HEK293 (cell line): ENCODE measurements around the gene KCNMA1.
A peak's percentile ranks its signal among the peaks of the same experiment; 100 is the strongest.

Experiments
- CTCF ChIA-PET: fragments of 350-600 bp; formaldehyde crosslinking; extraction: SDS; loops from one replicate; lab custom pipeline; 2021; ENCODE audit warnings: antibody characterized with exemption; lab: Yijun Ruan, JAX
- POLR2A ChIA-PET: fragments of 300-600 bp; formaldehyde crosslinking; extraction: SDS; loops from one replicate; lab custom pipeline; 2020; ENCODE audit warnings: antibody characterized with exemption, inconsistent platforms; lab: Yijun Ruan, JAX
- H3K27ac ChIP-seq: fragments of 200-500 bp; sonication (Bioruptor generic); 2 replicates; pipeline ENCODE4 v1.5.1; 2014; ENCODE audit warnings: low read depth, low read length, control low read depth, inconsistent platforms; ENCODE audit errors: extremely low read depth
- H3K36me3 ChIP-seq, 2 experiments: fragments of 200-500 bp in 1 of 2; sonication (Bioruptor generic) in 1 of 2; 1 replicate in 1 of 2; 2 replicates in 1 of 2; pipeline ENCODE4 v1.5.1; 2014 to 2017; ENCODE audit warnings: inconsistent platforms in 2 of 2, low read length in 2 of 2; ENCODE audit not compliant: control insufficient read depth in 2 of 2, insufficient read depth in 1 of 2
- H3K4me1 ChIP-seq: fragments of 200-500 bp; sonication (Bioruptor generic); 2 replicates; pipeline ENCODE4 v1.5.1; 2014; ENCODE audit warnings: mild to moderate bottlenecking, low read length, inconsistent platforms; ENCODE audit not compliant: control insufficient read depth, insufficient read depth
- H3K4me3 ChIP-seq: 2 replicates; pipeline ENCODE4 v1.5.1; 2011; ENCODE audit warnings: low read depth, mild to moderate bottlenecking, control low read depth, low read length, moderate library complexity
- H3K9me3 ChIP-seq: fragments of 200-500 bp; sonication (Bioruptor generic); 2 replicates; pipeline ENCODE4 v1.5.1; 2014; ENCODE audit warnings: low read depth, low read length, inconsistent platforms; ENCODE audit not compliant: control insufficient read depth, insufficient read depth
- ATF2 ChIP-seq: fragments of 450-650 bp; formaldehyde crosslinking; IDR thresholded peaks from 2 replicates; pipeline ENCODE4 v1.5.1; 2016; ENCODE audit warnings: missing biosample characterization, missing genetic modification characterization, low read depth
- KLF7 ChIP-seq: fragments of 450-650 bp; formaldehyde crosslinking; IDR thresholded peaks from 2 replicates; pipeline ENCODE4 v1.5.1; 2016; ENCODE audit warnings: missing biosample characterization, missing genetic modification characterization, borderline replicate concordance
- KLF9 ChIP-seq: fragments of 450-650 bp; formaldehyde crosslinking; IDR thresholded peaks from 2 replicates; pipeline ENCODE4 v1.5.1; 2016; ENCODE audit warnings: missing biosample characterization, missing genetic modification characterization, low read depth
- PRDM6 ChIP-seq: fragments of 450-650 bp; formaldehyde crosslinking; IDR thresholded peaks from 2 replicates; pipeline ENCODE4 v1.5.1; 2017; ENCODE audit warnings: missing biosample characterization, missing genetic modification characterization
- ZNF175 ChIP-seq: fragments of 450-650 bp; formaldehyde crosslinking; IDR thresholded peaks from 2 replicates; pipeline ENCODE4 v1.5.1; 2016; ENCODE audit warnings: missing biosample characterization, missing genetic modification characterization
- ZNF311 ChIP-seq: fragments of 450-650 bp; formaldehyde crosslinking; IDR thresholded peaks from 2 replicates; pipeline ENCODE4 v1.5.1; 2017; ENCODE audit warnings: missing biosample characterization, missing genetic modification characterization, borderline replicate concordance
- ZNF362 ChIP-seq: fragments of 450-650 bp; formaldehyde crosslinking; IDR thresholded peaks from 2 replicates; pipeline ENCODE4 v1.5.1; 2016; ENCODE audit warnings: missing biosample characterization, missing genetic modification characterization
- ZNF423 ChIP-seq: fragments of 450-650 bp; formaldehyde crosslinking; IDR thresholded peaks from 2 replicates; pipeline ENCODE4 v1.5.1; 2016; ENCODE audit warnings: missing biosample characterization, missing genetic modification characterization
- ZNF514 ChIP-seq: fragments of 450-650 bp; formaldehyde crosslinking; IDR thresholded peaks from 2 replicates; pipeline ENCODE4 v1.5.1; 2016; ENCODE audit warnings: missing biosample characterization, missing genetic modification characterization
- ZNF518A ChIP-seq: fragments of 450-650 bp; formaldehyde crosslinking; conservative IDR thresholded peaks from 2 replicates; pipeline ENCODE4 v1.5.1; 2016; ENCODE audit warnings: low read depth, missing biosample characterization, missing genetic modification characterization
- ZNF558 ChIP-seq: fragments of 450-650 bp; formaldehyde crosslinking; IDR thresholded peaks from 2 replicates; pipeline ENCODE4 v1.5.1; 2016; ENCODE audit warnings: missing biosample characterization, missing genetic modification characterization
- ZNF664 ChIP-seq: fragments of 450-650 bp; formaldehyde crosslinking; IDR thresholded peaks from 2 replicates; pipeline ENCODE4 v1.5.1; 2016; ENCODE audit warnings: missing biosample characterization, missing genetic modification characterization
- ZNF677 ChIP-seq: fragments of 450-650 bp; IDR thresholded peaks from 2 replicates; pipeline ENCODE4 v1.5.0; 2018; ENCODE audit warnings: missing biosample characterization, mild to moderate bottlenecking, missing genetic modification characterization, moderate library complexity
- ZNF776 ChIP-seq: fragments of 450-650 bp; formaldehyde crosslinking; IDR thresholded peaks from 2 replicates; pipeline ENCODE4 v1.5.0; 2017; ENCODE audit warnings: missing biosample characterization, missing genetic modification characterization, borderline replicate concordance
- ZSCAN23 ChIP-seq: fragments of 450-650 bp; formaldehyde crosslinking; IDR thresholded peaks from 2 replicates; pipeline ENCODE4 v1.5.1; 2016; ENCODE audit warnings: missing biosample characterization, missing genetic modification characterization
- TF ChIP-seq, protein P1 (sequence below): fragments of 450-650 bp; formaldehyde crosslinking; IDR thresholded peaks from 2 replicates; pipeline ENCODE4 v1.5.0; 2017; ENCODE audit warnings: missing biosample characterization, missing genetic modification characterization, borderline replicate concordance

The KCNMA1 gene

DNA sequence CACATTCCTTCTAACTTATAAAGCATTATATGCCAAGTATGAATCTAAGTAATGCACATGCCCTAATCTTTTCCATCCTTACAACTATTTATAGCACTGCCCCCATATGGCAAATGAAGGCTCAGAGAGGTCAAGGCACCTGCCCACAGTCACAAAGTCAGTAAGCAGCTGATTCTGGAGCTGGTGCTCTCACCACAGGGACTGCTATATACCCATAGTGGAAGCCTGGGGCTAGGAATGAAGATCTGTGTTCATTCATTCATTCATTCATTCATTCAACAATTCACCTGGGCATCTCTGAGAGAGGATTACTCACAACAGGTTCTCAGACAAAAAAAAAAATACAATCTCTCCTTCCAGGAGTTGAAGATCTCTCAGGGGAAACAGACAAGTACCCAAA lies 213.4 kb downstream of the KCNMA1 start (continued):
- TF ChIP-seq ZNF518A (no peak), ZNF423 (no peak), ZNF677 (no peak), ZNF362 (tag by site-specific recombination) (no peak), ZSCAN23 (tag by site-specific recombination) (no peak), ZNF776 (tag by site-specific recombination) (no peak), ZNF558 (tag by site-specific recombination) (no peak), ZNF514 (tag by site-specific recombination) (no peak)
- TF ChIP-seq, protein P1, sequence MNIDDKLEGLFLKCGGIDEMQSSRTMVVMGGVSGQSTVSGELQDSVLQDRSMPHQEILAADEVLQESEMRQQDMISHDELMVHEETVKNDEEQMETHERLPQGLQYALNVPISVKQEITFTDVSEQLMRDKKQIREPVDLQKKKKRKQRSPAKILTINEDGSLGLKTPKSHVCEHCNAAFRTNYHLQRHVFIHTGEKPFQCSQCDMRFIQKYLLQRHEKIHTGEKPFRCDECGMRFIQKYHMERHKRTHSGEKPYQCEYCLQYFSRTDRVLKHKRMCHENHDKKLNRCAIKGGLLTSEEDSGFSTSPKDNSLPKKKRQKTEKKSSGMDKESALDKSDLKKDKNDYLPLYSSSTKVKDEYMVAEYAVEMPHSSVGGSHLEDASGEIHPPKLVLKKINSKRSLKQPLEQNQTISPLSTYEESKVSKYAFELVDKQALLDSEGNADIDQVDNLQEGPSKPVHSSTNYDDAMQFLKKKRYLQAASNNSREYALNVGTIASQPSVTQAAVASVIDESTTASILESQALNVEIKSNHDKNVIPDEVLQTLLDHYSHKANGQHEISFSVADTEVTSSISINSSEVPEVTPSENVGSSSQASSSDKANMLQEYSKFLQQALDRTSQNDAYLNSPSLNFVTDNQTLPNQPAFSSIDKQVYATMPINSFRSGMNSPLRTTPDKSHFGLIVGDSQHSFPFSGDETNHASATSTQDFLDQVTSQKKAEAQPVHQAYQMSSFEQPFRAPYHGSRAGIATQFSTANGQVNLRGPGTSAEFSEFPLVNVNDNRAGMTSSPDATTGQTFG, result no peak
- TF ChIP-seq, all 188 proteins: peak for 0

DNA sequence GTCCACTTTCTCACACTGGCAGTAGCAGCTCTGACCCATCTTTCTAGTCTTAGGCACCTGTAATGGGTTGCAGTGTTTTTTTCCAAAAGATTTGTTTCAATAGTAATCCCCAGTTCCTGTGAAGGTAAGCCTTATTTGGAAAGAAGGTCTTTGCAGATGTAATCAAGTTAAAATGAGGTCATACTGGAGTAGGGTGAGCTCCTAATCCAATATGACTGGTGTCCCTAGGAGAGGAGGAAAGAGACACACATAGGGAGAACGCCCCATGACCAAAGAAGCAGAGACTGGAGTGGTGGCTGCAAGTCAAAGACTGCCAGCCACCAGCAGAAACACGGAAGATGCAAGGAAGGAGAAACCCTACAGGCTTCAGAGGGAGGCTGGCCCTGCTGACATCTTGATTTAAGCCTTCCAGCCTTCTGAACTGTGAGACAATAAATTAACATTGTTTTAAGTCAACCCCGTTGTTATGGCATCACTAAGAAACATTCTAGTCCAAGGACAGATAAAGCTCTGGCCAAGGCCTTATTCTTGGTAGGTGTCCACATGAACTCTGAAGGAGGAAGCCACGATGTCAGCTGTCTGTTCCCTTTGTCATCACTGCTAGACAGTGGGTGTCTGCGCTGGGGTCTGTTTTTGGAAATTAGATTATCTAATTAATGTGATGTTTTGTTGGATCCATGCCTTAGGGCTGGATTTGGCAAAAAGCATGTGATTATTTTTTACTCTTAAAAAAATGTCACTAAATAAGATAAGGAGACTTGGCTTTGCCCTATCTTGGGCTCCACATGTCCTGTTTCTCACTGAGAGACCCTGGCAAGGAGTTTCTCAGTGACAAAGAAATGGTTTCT lies 214.9 kb downstream of the KCNMA1 start:
- Histone ChIP-seq H3K36me3 (no peaks in the 10 kb centered on the region), H3K4me1 (no peaks in the 10 kb centered on the region), H3K9me3 (no peaks in the 10 kb centered on the region), H3K27ac (no peak overlapping the region), H3K4me3 (no peak overlapping the region)
- TF ChIP-seq ZNF664 (tag by site-specific recombination) (no peak), ATF2 (tag by site-specific recombination) (0 out of 2 replicates have a peak, but pooled peaks have one; percentile 32)
- POLR2A ChIA-PET, result interaction anchor here (0.6 kb wide), 1 partner anchor 221 kb away, joined by 6 read pairs; no protein-coding TSS in a partner anchor
- CTCF ChIA-PET, result interaction anchor here (0.5 to 0.9 kb wide), 4 partner anchors 220 to 287 kb away, joined by 3 to 6 read pairs (median 4); no protein-coding TSS in a partner anchor

DNA sequence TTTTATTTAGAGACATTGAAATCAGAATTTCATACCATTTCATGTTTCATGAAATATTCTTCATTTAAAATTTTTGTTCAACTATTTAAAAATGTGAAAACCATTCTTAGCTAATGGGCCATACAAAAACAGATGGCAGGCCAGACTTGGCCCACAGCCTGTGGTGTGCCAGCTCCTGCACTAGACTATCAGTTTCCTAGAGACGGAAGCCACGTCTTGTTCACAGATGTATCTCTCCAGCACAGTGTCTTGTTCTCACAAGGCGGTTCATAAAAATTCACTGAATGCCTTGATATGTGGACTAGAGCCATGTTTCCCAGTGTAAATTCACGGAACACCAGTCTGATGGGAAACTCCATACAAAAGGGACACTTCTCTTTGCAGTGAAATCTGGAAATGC lies 216.0 kb downstream of the KCNMA1 start:
- Histone ChIP-seq H3K27ac (no peak overlapping the region), H3K4me1 (no peaks in the 10 kb centered on the region), H3K4me3 (no peak overlapping the region), H3K9me3 (no peaks in the 10 kb centered on the region), H3K36me3 (no peaks in the 10 kb centered on the region)
- CTCF ChIA-PET, result interaction anchor here (0.5 to 0.6 kb wide), 2 partner anchors 8 to 156 kb away, joined by 3 read pairs; no protein-coding TSS in a partner anchor
- POLR2A ChIA-PET, result no interaction called here
- no peak for TF ChIP-seq KLF9 (tag by site-specific recombination)
- no peak for TF ChIP-seq KLF7
- no peak for TF ChIP-seq PRDM6 (tag by site-specific recombination)
- TF ChIP-seq ZNF175 (tag by site-specific recombination), result no peak
- TF ChIP-seq ZNF311 (tag by site-specific recombination), result no peak
